Neural cell (in vitro differentiated cells): ENCODE results near the gene HHIPL1. TPM values are rescaled to one million over a fixed set of nuclear protein-coding genes. Genes with fewer than 3 reads are reported as not detected.

ENCODE experiments used
- H2AFZ ChIP-seq: fragments of 200-600, 300-800 bp; sonication (generic), shearing (Covaris generic); 2 replicates; pipeline ENCODE4 v1.6.0; 2014; ENCODE audit warnings: low read depth, mild to moderate bottlenecking, antibody characterized with exemption, low read length, moderate library complexity
- H3F3A ChIP-seq: fragments of 200-600 bp; shearing (Covaris generic); 2 replicates; pipeline ENCODE4 v1.6.1; 2016; ENCODE audit warnings: mild to moderate bottlenecking, moderate library complexity, mixed read lengths, antibody characterized with exemption, low read length; ENCODE audit not compliant: insufficient read depth, poor library complexity, severe bottlenecking
- H3K27ac ChIP-seq: fragments of 200-600, 300-800 bp; sonication (generic), shearing (Covaris generic); 2 replicates; pipeline ENCODE4 v1.5.1; 2014; ENCODE audit warnings: mild to moderate bottlenecking, low read length, moderate library complexity
- H3K27me3 ChIP-seq: fragments of 300-800, 200-600 bp; sonication (generic), shearing (Covaris generic); 2 replicates; pipeline ENCODE4 v1.6.0; 2014; ENCODE audit warnings: mild to moderate bottlenecking, low read depth, low read length, moderate library complexity; ENCODE audit not compliant: insufficient read depth
- H3K36me3 ChIP-seq: fragments of 300-800, 200-600 bp; sonication (generic), shearing (Covaris generic); 2 replicates; pipeline ENCODE4 v1.5.1; 2014; ENCODE audit warnings: mild to moderate bottlenecking, antibody characterized with exemption, low read length, moderate library complexity; ENCODE audit not compliant: insufficient read depth
- H3K4me2 ChIP-seq: fragments of 300-800, 200-600 bp; sonication (generic), shearing (Covaris generic); 2 replicates; pipeline ENCODE4 v1.6.0; 2014; ENCODE audit warnings: mild to moderate bottlenecking, low read length
- H3K4me3 ChIP-seq: fragments of 300-800, 200-600 bp; sonication (generic), shearing (Covaris generic); 2 replicates; pipeline ENCODE4 v1.5.1; 2014; ENCODE audit warnings: mild to moderate bottlenecking, low read length, moderate library complexity
- H3K79me2 ChIP-seq: fragments of 200-600 bp; shearing (Covaris generic); replicated peaks from 2 replicates; pipeline ENCODE4 v1.6.0; 2014; ENCODE audit warnings: mild to moderate bottlenecking, low read length, moderate library complexity; ENCODE audit not compliant: insufficient read depth
- H3K9ac ChIP-seq: fragments of 300-800, 200-600 bp; sonication (generic), shearing (Covaris generic); 2 replicates; pipeline ENCODE4 v1.6.1; 2016; ENCODE audit warnings: mild to moderate bottlenecking, low read length, mixed read lengths
- H3K9me2 ChIP-seq: fragments of 200-600 bp; shearing (Covaris generic); 2 replicates; pipeline ENCODE4 v1.6.1; 2016; ENCODE audit warnings: mild to moderate bottlenecking, low read length, mixed read lengths; ENCODE audit not compliant: insufficient read depth
- H3K9me3 ChIP-seq: fragments of 200-600, 300-800 bp; sonication (generic), shearing (Covaris generic); 2 replicates; pipeline ENCODE4 v1.6.1; 2016; ENCODE audit warnings: mild to moderate bottlenecking, mixed run types, low read length, moderate library complexity, mixed read lengths
- H4K20me1 ChIP-seq: fragments of 200-600 bp; shearing (Covaris generic); 2 replicates; pipeline ENCODE4 v1.6.1; 2016; ENCODE audit warnings: mild to moderate bottlenecking, mixed run types; ENCODE audit not compliant: insufficient read depth
- EP300 ChIP-seq: fragments of 450-650 bp; conservative IDR thresholded peaks from 2 replicates; pipeline ENCODE4 v1.6.1; 2014; ENCODE audit warnings: antibody characterized with exemption, mild to moderate bottlenecking, moderate library complexity; ENCODE audit not compliant: poor library complexity, severe bottlenecking
- EZH2 ChIP-seq: fragments of 200-600, 300-800 bp; shearing (Covaris generic), sonication (generic); IDR thresholded peaks from 2 replicates; pipeline ENCODE4 v1.6.1; 2014; ENCODE audit warnings: antibody characterized with exemption, low read length, borderline replicate concordance, mild to moderate bottlenecking; ENCODE audit not compliant: insufficient read depth, poor library complexity, severe bottlenecking
- MXI1 ChIP-seq: fragments of 450-650 bp; conservative IDR thresholded peaks from 2 replicates; pipeline ENCODE4 v1.6.1; 2014; ENCODE audit warnings: antibody characterized with exemption, mild to moderate bottlenecking; ENCODE audit not compliant: poor library complexity, severe bottlenecking
- POLR2AphosphoS5 ChIP-seq: IDR thresholded peaks from 2 replicates; pipeline ENCODE4 v1.6.1; 2012
- RAD21 ChIP-seq: fragments of 450-650 bp; conservative IDR thresholded peaks from 2 replicates; pipeline ENCODE4 v1.6.1; 2014; ENCODE audit warnings: antibody characterized with exemption, mild to moderate bottlenecking, moderate library complexity
- SMC3 ChIP-seq: fragments of 450-650 bp; conservative IDR thresholded peaks from 2 replicates; pipeline ENCODE4 v1.6.1; 2014; ENCODE audit warnings: antibody characterized with exemption, mild to moderate bottlenecking, moderate library complexity; ENCODE audit not compliant: poor library complexity
- TAF1 ChIP-seq: IDR thresholded peaks from 2 replicates; pipeline ENCODE4 v1.6.1; 2012; ENCODE audit warnings: low read depth
- polyA plus RNA-seq: library from polyadenylated mRNA; depleted of rRNA; stranded (reverse); fragments of >200 nt; gene quantifications from 2 replicates; pipeline ENCODE4 v1.2.3, GENCODE V29; 2014
- TF ChIP-seq, protein P1 (sequence below): fragments of 450-650 bp; IDR thresholded peaks from 2 replicates; pipeline ENCODE4 v1.5.1; 2014; ENCODE audit warnings: antibody characterized with exemption, mild to moderate bottlenecking, moderate library complexity; ENCODE audit not compliant: poor library complexity, severe bottlenecking
- TF ChIP-seq, protein P2 (sequence below): IDR thresholded peaks from 2 replicates; pipeline ENCODE4 v1.6.1; 2012; ENCODE audit warnings: borderline replicate concordance

Gene HHIPL1
- polyA plus RNA-seq, 1 donor from 2014 or later, result 0.47 TPM

DNA sequence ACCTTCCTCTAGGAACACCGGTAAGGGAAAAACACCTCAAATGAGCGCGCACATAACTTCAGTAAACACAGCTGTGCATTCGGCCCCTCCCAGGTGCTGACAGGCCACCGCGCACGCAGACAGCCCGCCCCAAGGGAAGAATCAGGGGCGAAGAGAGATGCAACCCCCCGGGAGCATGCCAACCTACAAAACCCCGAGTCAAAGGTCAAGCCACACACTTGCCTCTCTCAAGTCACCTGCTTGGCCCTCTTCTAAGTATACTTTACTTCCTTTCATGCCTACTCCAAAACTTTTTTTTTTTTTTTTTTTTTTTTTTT, 36.9 kb downstream of the HHIPL1 start:
- Histone ChIP-seq H3K9me3 (no peaks in the 10 kb centered on the region), H3K79me2 (no peaks in the 10 kb centered on the region), H3K27me3 (no peaks in the 10 kb centered on the region), H3F3A (no peaks in the 10 kb centered on the region), H3K27ac (no peak overlapping the region), H3K36me3 (no peaks in the 10 kb centered on the region), H3K9ac (no peak overlapping the region), H2AFZ (no peak overlapping the region), H3K4me3 (no peak overlapping the region), H3K4me2 (no peak overlapping the region), H3K9me2 (no peaks in the 10 kb centered on the region), H4K20me1 (no peaks in the 10 kb centered on the region)
- TF ChIP-seq RAD21 (no peak), SMC3 (no peak), EZH2 (no peak), TAF1 (no peak), EP300 (no peak), MXI1 (no peak), POLR2AphosphoS5 (no peak)
- TF ChIP-seq, protein P1, sequence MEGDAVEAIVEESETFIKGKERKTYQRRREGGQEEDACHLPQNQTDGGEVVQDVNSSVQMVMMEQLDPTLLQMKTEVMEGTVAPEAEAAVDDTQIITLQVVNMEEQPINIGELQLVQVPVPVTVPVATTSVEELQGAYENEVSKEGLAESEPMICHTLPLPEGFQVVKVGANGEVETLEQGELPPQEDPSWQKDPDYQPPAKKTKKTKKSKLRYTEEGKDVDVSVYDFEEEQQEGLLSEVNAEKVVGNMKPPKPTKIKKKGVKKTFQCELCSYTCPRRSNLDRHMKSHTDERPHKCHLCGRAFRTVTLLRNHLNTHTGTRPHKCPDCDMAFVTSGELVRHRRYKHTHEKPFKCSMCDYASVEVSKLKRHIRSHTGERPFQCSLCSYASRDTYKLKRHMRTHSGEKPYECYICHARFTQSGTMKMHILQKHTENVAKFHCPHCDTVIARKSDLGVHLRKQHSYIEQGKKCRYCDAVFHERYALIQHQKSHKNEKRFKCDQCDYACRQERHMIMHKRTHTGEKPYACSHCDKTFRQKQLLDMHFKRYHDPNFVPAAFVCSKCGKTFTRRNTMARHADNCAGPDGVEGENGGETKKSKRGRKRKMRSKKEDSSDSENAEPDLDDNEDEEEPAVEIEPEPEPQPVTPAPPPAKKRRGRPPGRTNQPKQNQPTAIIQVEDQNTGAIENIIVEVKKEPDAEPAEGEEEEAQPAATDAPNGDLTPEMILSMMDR, result no peak
- TF ChIP-seq, protein P2, sequence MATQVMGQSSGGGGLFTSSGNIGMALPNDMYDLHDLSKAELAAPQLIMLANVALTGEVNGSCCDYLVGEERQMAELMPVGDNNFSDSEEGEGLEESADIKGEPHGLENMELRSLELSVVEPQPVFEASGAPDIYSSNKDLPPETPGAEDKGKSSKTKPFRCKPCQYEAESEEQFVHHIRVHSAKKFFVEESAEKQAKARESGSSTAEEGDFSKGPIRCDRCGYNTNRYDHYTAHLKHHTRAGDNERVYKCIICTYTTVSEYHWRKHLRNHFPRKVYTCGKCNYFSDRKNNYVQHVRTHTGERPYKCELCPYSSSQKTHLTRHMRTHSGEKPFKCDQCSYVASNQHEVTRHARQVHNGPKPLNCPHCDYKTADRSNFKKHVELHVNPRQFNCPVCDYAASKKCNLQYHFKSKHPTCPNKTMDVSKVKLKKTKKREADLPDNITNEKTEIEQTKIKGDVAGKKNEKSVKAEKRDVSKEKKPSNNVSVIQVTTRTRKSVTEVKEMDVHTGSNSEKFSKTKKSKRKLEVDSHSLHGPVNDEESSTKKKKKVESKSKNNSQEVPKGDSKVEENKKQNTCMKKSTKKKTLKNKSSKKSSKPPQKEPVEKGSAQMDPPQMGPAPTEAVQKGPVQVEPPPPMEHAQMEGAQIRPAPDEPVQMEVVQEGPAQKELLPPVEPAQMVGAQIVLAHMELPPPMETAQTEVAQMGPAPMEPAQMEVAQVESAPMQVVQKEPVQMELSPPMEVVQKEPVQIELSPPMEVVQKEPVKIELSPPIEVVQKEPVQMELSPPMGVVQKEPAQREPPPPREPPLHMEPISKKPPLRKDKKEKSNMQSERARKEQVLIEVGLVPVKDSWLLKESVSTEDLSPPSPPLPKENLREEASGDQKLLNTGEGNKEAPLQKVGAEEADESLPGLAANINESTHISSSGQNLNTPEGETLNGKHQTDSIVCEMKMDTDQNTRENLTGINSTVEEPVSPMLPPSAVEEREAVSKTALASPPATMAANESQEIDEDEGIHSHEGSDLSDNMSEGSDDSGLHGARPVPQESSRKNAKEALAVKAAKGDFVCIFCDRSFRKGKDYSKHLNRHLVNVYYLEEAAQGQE, result no peak

DNA sequence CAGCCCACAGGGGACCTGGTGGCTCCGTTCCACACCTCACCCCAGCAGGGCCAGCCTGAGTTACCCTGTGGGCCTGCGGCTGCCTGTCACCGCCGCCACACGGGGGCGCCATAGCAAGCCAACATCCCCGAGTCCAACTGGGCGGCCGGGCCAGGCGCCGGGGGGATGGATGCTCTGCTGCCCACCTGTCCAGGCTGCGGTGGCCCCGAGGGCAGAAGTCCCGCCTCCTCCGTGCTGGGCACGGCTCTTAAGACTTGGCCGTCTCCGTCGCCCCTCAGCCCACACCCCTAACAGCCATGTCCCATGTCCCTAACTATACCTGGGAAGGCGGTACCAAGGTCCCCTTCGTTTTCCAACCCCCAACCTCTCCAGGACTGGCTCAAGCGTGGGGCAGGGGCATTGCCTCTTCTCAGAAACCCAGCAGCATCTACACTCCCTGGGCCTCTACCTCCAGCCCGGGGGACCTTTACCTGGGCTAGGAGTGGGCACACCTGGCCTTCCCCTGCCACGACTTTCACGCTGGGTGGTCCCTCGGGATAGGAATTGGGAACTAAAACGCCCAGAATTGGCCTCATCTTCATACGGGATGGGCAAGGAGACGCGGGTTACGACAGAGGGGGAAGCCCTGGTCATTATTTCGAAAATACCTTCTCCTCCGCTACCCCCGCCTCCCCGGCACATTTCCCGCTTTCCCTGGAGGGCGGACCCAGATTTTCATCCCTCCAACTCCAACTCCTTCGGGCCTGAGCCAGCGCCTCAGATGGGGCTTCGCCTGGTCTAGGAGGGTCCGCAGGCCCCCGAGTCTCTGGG, 38.1 kb downstream of the HHIPL1 start:
- peak overlapping the region; percentile 89 for H2AFZ ChIP-seq
- H3K4me3 ChIP-seq, result peak overlapping the region; percentile 91
- no peaks in the 10 kb centered on the region for H3K36me3 ChIP-seq
- H3K4me2 ChIP-seq, result peak overlapping the region; percentile 100
- no peaks in the 10 kb centered on the region for H3K9me2 ChIP-seq
- peak; percentile 77 for TF ChIP-seq RAD21
- TF ChIP-seq, protein P1, result peak; percentile 91
- no peak for TF ChIP-seq EP300
- peak; percentile 90 for TF ChIP-seq SMC3
- no peaks in the 10 kb centered on the region for H3K27me3 ChIP-seq
- H3K9ac ChIP-seq, result peak overlapping the region; percentile 79
- H3K79me2 ChIP-seq, result no peaks in the 10 kb centered on the region
- H3K27ac ChIP-seq, result no peak overlapping the region
- no peaks in the 10 kb centered on the region for H4K20me1 ChIP-seq
- H3F3A ChIP-seq, result no peaks in the 10 kb centered on the region
- no peaks in the 10 kb centered on the region for H3K9me3 ChIP-seq
